LNCaP clone FGC (cell line): ENCODE measurements around the gene ATP6V1C2.
A peak's percentile ranks its signal among the peaks of the same experiment; 100 is the strongest.
"Not testable (repeated sequence)": the region's sequence is repeated elsewhere in the genome, so short reads cannot be mapped to it uniquely, and the experiment has no call there.

Source experiments
- DNase-seq: peaks from one replicate; pipeline ENCODE4 v3.0.0-alpha.2; 2011; ENCODE audit warnings: low read depth
- H3K4me3 ChIP-seq: 2 replicates; pipeline ENCODE4 v1.5.1; 2011; ENCODE audit warnings: mild to moderate bottlenecking, low read depth, low read length, control low read depth
- CTCF ChIP-seq: IDR thresholded peaks from 2 replicates; pipeline ENCODE4 v1.5.1; 2012; ENCODE audit warnings: mild to moderate bottlenecking; ENCODE audit not compliant: control insufficient read depth, insufficient read depth; ENCODE audit errors: extremely low read depth

Gene ATP6V1C2

GRCh38 chr2:10817413-10817812 is 96.0 kb downstream of the ATP6V1C2 start:
- DNase-seq: no peak
- TF ChIP-seq CTCF: peak; percentile 25; the same call in 1 of the 2 replicates
- no peak overlapping the region for H3K4me3 ChIP-seq

- H3K4me3 ChIP-seq: not testable (repeated sequence)
Measured at GRCh38 chr2:10818305-10818704, 96.9 kb downstream of the ATP6V1C2 start.

GRCh38 chr2:10818984-10819383 is 97.6 kb downstream of the ATP6V1C2 start:
- H3K4me3 ChIP-seq: no peak overlapping the region
- TF ChIP-seq CTCF: no peak
- no peak for DNase-seq

More at GRCh38 chr2:10818305-10818704, 96.9 kb downstream of the ATP6V1C2 start:
- DNase-seq: not testable (repeated sequence)

DNA sequence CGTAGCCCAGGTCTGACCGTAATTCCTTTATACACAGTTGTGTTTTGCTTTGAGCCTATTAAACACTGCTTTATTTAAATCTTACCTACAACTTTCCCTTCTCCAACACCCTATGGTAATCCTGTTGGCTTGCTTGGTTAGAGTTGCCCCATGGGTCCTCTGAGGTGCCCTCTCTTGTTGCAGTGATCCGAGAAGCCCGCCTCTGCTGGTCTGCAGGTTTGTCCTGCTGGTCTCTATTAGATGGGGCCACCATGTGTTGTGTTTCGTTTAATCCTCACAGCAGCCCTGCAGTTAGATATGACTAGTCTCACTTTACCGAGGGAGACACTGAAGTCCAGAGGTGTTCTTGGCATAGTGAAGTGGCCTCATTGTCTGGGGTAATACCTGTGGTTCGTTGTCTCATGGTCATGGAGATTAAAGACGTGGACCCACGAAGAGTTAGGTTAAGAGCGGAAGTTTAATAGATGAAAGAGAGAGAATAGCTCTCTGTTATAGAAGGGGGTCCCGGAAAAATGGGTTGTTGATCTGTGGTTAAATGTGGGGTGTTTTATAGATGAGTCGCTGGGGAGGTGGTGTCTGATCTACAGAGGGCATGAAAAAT is 98.4 kb downstream of the ATP6V1C2 start:
- H3K4me3 ChIP-seq: no peak overlapping the region
- TF ChIP-seq CTCF: no peak
- no peak for DNase-seq

DNA sequence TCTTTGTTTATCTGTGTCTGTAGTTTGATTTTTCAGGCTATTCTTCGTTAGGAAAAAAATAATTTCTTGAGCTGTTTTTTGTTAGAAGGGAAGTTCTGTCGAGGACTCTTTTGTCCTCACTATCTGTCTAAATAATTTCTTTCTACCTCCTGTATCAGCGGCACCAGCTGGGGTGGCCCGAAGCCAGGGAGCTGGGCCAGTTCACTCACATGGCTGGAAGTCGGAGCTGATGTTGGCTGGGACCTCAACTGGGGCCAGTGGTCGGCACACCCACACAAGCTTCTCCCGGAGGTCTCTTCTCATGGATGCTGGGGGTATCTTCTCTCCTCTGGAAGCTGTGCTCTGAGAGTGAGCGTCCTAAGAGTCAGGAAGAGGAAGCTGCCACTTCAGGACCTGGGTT is 99.1 kb downstream of the ATP6V1C2 start:
- DNase-seq: no peak
- H3K4me3 ChIP-seq: no peak overlapping the region
- no peak for TF ChIP-seq CTCF

DNA sequence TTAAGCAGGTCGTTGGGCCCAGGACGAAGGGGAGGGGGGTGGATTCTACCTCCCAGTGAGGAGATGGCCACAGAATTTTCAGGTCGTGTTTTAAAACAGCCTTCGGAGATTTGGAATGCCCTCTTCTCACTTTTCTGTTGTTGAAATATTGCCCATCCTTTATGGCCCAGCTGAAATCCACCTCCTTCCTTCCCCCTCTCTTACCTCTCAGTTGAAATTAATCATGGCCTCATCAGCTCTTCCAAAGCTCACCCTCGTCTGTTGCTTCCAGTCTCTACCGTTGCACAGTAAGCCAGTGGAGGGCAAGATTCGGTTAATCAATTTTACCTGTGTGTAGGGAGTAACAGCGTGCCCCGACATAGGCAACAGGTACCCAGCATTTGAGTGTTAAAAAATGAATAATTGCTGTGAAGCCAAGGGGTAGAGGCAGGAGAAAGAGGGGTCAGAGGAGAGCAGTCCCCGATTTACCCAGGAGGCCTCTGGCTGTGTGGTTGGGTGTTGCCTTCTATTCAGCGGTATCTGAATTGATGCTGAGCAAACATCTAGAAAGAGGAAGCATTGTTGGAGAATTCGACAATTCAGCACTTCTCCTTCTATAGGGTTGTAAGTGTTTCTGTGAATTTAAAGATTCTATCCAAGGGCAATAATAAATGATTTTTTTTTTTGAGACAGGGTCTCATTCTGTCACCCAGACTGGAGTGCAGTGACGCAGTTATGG is 99.7 kb downstream of the ATP6V1C2 start:
- H3K4me3 ChIP-seq: no peak overlapping the region
- no peak for DNase-seq
- no peak for TF ChIP-seq CTCF

GRCh38 chr2:10824191-10824590 is 102.8 kb downstream of the ATP6V1C2 start:
- TF ChIP-seq CTCF: no peak
- H3K4me3 ChIP-seq: no peak overlapping the region
- DNase-seq: no peak
